HepG2 (cell line): ENCODE results near the gene ZDHHC8. TPM values are rescaled to one million over a fixed set of nuclear protein-coding genes. Genes with fewer than 3 reads are reported as not detected.

Experiments
- ATAC-seq: fragments of 200-7000 bp; cut with Tn5 transposase; 3 replicates; pipeline ENCODE4 v1.9.1; 2020; ENCODE audit warnings: mild to moderate bottlenecking, moderate library complexity
- BruUV-seq: library from RNA; stranded (reverse); fragments of 400-500 nt; replicated peaks from 2 replicates; lab custom pipeline; 2021; lab: Mats Ljungman, UMichigan
- CTCF ChIA-PET: fragments of 300-600 bp; formaldehyde crosslinking; extraction: SDS; loops from one replicate; lab custom pipeline; 2021; ENCODE audit warnings: low total read pairs, inconsistent platforms, low intra/inter-chr PET ratio; lab: Yijun Ruan, JAX
- POLR2A ChIA-PET: fragments of 350-600 bp; sonication (Branson Sonifier 250); formaldehyde crosslinking; loops from one replicate; lab custom pipeline; 2020; ENCODE audit warnings: antibody characterized with exemption, inconsistent platforms; lab: Yijun Ruan, JAX
- DNase-seq: peaks from one replicate; pipeline ENCODE4 v3.0.0-alpha.2; 2015; ENCODE audit warnings: low spot score
- FAIRE-seq: peaks from 3 replicates; lab custom pipeline; 2011; peaks lifted over from hg19 to GRCh38; lab: Jason Lieb, UNC
- H2AFZ ChIP-seq: one replicate; pipeline ENCODE4 v1.6.1; 2011; ENCODE audit warnings: low read length, inconsistent platforms
- H3K27ac ChIP-seq: fragments of 300-600 bp; 3 replicates; pipeline ENCODE4 v1.8.0; 2011; ENCODE audit warnings: mixed run types, mild to moderate bottlenecking, mixed read lengths, low read length, inconsistent platforms; ENCODE audit not compliant: insufficient read depth; ENCODE audit errors: extremely low read length
- H3K27me3 ChIP-seq, 2 experiments: fragments of 200-600 bp in 1 of 2; 2 replicates in 1 of 2; 3 replicates in 1 of 2; pipeline versions ENCODE4 v1.6.0 to v1.8.0; 2011; ENCODE audit warnings: low read length in 2 of 2, mild to moderate bottlenecking in 2 of 2, moderate library complexity in 2 of 2, inconsistent platforms in 1 of 2; ENCODE audit not compliant: insufficient read depth in 2 of 2, control insufficient read depth in 1 of 2
- H3K36me3 ChIP-seq, 2 experiments: fragments of 200-600 bp in 1 of 2; replicated peaks in 1 of 2; 2 replicates in 1 of 2; 3 replicates in 1 of 2; pipeline versions ENCODE4 v1.5.1 to v1.8.0; 2011; ENCODE audit warnings: low read length in 2 of 2, inconsistent platforms in 1 of 2; ENCODE audit not compliant: insufficient read depth in 2 of 2, control insufficient read depth in 1 of 2
- H3K4me1 ChIP-seq: 2 replicates; pipeline ENCODE4 v1.5.1; 2012; ENCODE audit warnings: low read length, inconsistent platforms; ENCODE audit not compliant: insufficient read depth
- H3K4me2 ChIP-seq: 2 replicates; pipeline ENCODE4 v1.6.0; 2011; ENCODE audit warnings: low read depth, low read length, inconsistent platforms
- H3K4me3 ChIP-seq, 3 experiments: fragments of 200-600 bp in 1 of 3; sonication (generic), shearing (Covaris generic) in 1 of 3; replicated peaks in 1 of 3; 2 replicates each; pipeline ENCODE4 v1.5.1; 2011 to 2016; ENCODE audit warnings: low read length in 3 of 3, inconsistent platforms in 2 of 3, low read depth in 2 of 3, mild to moderate bottlenecking in 2 of 3, control low read depth in 1 of 3, mixed read lengths in 1 of 3; ENCODE audit not compliant: insufficient read depth in 1 of 3
- H3K79me2 ChIP-seq: one replicate; pipeline ENCODE4 v1.6.1; 2011; ENCODE audit warnings: low read length, inconsistent platforms; ENCODE audit not compliant: insufficient read depth
- H3K9ac ChIP-seq: 2 replicates; pipeline ENCODE4 v1.6.0; 2011; ENCODE audit warnings: mild to moderate bottlenecking, low read depth, low read length, inconsistent platforms; ENCODE audit not compliant: insufficient read depth
- H3K9me3 ChIP-seq: 2 replicates; pipeline ENCODE4 v1.5.1; 2012; ENCODE audit warnings: mild to moderate bottlenecking, low read length
- H4K20me1 ChIP-seq: 2 replicates; pipeline ENCODE4 v1.6.0; 2011; ENCODE audit warnings: inconsistent platforms, mild to moderate bottlenecking, low read length, moderate library complexity; ENCODE audit not compliant: insufficient read depth
- CHCHD3 ChIP-seq: sonication (generic); formaldehyde crosslinking; IDR thresholded peaks from 2 replicates; pipeline ENCODE4 v1.8.0; 2022; ENCODE audit warnings: mild to moderate bottlenecking, missing genetic modification reagents, moderate library complexity
- HOXA3 ChIP-seq: sonication (generic); formaldehyde crosslinking; IDR thresholded peaks from 2 replicates; pipeline ENCODE4 v1.5.0; 2020; ENCODE audit warnings: missing genetic modification reagents
- KLF6 ChIP-seq: IDR thresholded peaks from 2 replicates; pipeline ENCODE4 v1.8.0; 2016; ENCODE audit warnings: missing biosample characterization, missing genetic modification reagents
- MAZ ChIP-seq, 2 experiments: sonication (generic) in 1 of 2; formaldehyde crosslinking in 1 of 2; IDR thresholded peaks; 2 replicates each; pipeline versions ENCODE4 v1.5.0 to v1.6.1; 2012 to 2020; ENCODE audit warnings: low read depth in 2 of 2, mild to moderate bottlenecking in 2 of 2, borderline replicate concordance in 1 of 2, improper control_type of control experiment in 1 of 2, low read length in 1 of 2, missing genetic modification reagents in 1 of 2, moderate library complexity in 1 of 2
- RBM39 ChIP-seq: fragments of 200-400 bp; formaldehyde crosslinking; IDR thresholded peaks from one replicate; pipeline ENCODE4 v1.6.1; 2018; ENCODE audit warnings: antibody characterized with exemption, mild to moderate bottlenecking, low read depth, low read length; ENCODE audit not compliant: poor library complexity, severe bottlenecking
- RXRA ChIP-seq: sonication (generic); formaldehyde crosslinking; IDR thresholded peaks from 2 replicates; pipeline ENCODE4 v1.5.1; 2020; ENCODE audit warnings: missing genetic modification reagents
- ZNF280B ChIP-seq: sonication (generic); formaldehyde crosslinking; IDR thresholded peaks from 2 replicates; pipeline ENCODE4 v1.5.0; 2020; ENCODE audit warnings: missing genetic modification reagents, mild to moderate bottlenecking, borderline replicate concordance
- ZNF556 ChIP-seq: sonication (generic); formaldehyde crosslinking; IDR thresholded peaks from 2 replicates; pipeline ENCODE4 v1.4.0; 2020; ENCODE audit warnings: mild to moderate bottlenecking, missing genetic modification reagents, borderline replicate concordance
- WGBS: methylation state at CpG from one replicate; pipeline ENCODE4 v1.1.6; 2017; ENCODE audit warnings: low lambda C conversion rate; 5-methylcytosine and 5-hydroxymethylcytosine counted together
- in situ Hi-C: cut with HindIII; loops from 2 replicates; pipeline ENCODE4 v1.10.0; 2017; ENCODE audit warnings: low pct_unique_long_range_greater_than_20kb; ENCODE audit not compliant: extremely low pct_ligation_motif_present
- intact Hi-C: fragments of 100-400 bp; cut with micrococcal nuclease; formaldehyde crosslinking; loops from one replicate; pipeline ENCODE4 v1.10.0; 2022; ENCODE audit not compliant: unreplicated experiment
- polyA plus RNA-seq, 8 experiments: library from polyadenylated mRNA; depleted of rRNA in 3 of 8; stranded (reverse) in 7 of 8; unstranded in 1 of 8; fragments of >200 nt; fragmentation: Illumina TruSeq in 4 of 8; extraction: Trizol in 4 of 8; gene quantifications; 2 replicates each; pipeline versions ENCODE4 v1.2.1 to v1.2.3, GENCODE V29; 2011 to 2016; ENCODE audit warnings: low read depth in 4 of 8, missing spikeins in 1 of 8, mixed read lengths in 1 of 8; ENCODE audit not compliant: insufficient read depth in 1 of 8
- total RNA-seq, 5 experiments: library from RNA; depleted of rRNA; stranded (reverse); fragments of >200 nt; fragmentation: Illumina TruSeq; extraction: Trizol; gene quantifications; 2 replicates each; pipeline ENCODE4 v1.2.3, GENCODE V29; 2016; ENCODE audit warnings: low read depth in 1 of 5

Gene ZDHHC8
- total and polyA plus RNA-seq, 2 of the 13 experiments (the other 11 are each of a cell fraction or from before 2014, with no cell fraction given): 7.5 to 21.3 TPM

- CTCF ChIA-PET: interaction anchor here (0.8 kb wide), 1 partner anchor 159 kb away, joined by 4 read pairs; no protein-coding TSS in a partner anchor
- H3K4me1 ChIP-seq: peaks cover 45% of the 10 kb centered on the region
- peak overlapping the region; percentile 61 for H3K27ac ChIP-seq
Measured at GRCh38 chr22:20129747-20130014, 1.9 kb upstream of the ZDHHC8 start.

GRCh38 chr22:20130319-20130718 lies 1.3 kb upstream of the ZDHHC8 start:
- Histone ChIP-seq H3K79me2 (peaks cover 11% of the 10 kb centered on the region), H4K20me1 (peaks cover 3% of the 10 kb centered on the region; the same call in 1 of the 2 replicates), H3K9ac (no peak overlapping the region), H3K4me1 (peaks cover 45% of the 10 kb centered on the region), H3K9me3 (no peaks in the 10 kb centered on the region), H3K27ac (no peak overlapping the region), H3K36me3 (peaks cover 10 to 23% of the 10 kb centered on the region in 2 experiments), H3K27me3 (no peaks in the 10 kb centered on the region), H3K4me2 (peak overlapping the region; percentile 88), H2AFZ (no peak overlapping the region), H3K4me3 (peak overlapping the region; percentile 73 to 86 (median 84); a peak in 4 of 6 replicates)
- in situ Hi-C loops (no loop called here), intact Hi-C loops (no loop called here)
- FAIRE-seq: no peak
- peak; percentile 22 for ATAC-seq
- CTCF ChIA-PET: no interaction called here
- 0% methylated on average over 1 of the region's 3 CpGs for WGBS
- DNase-seq: no peak
- POLR2A ChIA-PET: interaction anchor here (1.2 kb wide), 2 partner anchors 13 to 161 kb away, joined by 3 to 4 read pairs; partner anchors contain the start of gene TRMT2A
- BruUV-seq: no TSS peak
- 0 out of 2 replicates have a peak, but pooled peaks have one; percentile 20 for TF ChIP-seq HOXA3
- TF ChIP-seq ZNF280B: 0 out of 2 replicates have a peak, but pooled peaks have one; percentile 41
- TF ChIP-seq RBM39: peak; percentile 11
- TF ChIP-seq ZNF556: no peak

More at GRCh38 chr22:20129747-20130014, 1.9 kb upstream of the ZDHHC8 start:
- intact Hi-C loops: loop anchor here (1.0 kb wide), 1 partner anchor 12 kb away; the partner anchor contains the start of gene TRMT2A
- Histone ChIP-seq H2AFZ (no peak overlapping the region), H3K79me2 (peaks cover 11% of the 10 kb centered on the region), H3K9me3 (no peaks in the 10 kb centered on the region), H3K9ac (peak overlapping the region; percentile 28; the same call in 1 of the 2 replicates), H4K20me1 (peaks cover 4% of the 10 kb centered on the region; the same call in 1 of the 2 replicates), H3K27me3 (no peaks in the 10 kb centered on the region), H3K4me2 (peak overlapping the region; percentile 88), H3K36me3 (peaks cover 10 to 29% of the 10 kb centered on the region in 2 experiments), H3K4me3 (peak overlapping the region in 1 of 3 experiments; percentile 51; a peak in 1 of 6 replicates)
- DNase-seq (no peak), ATAC-seq (no peak), FAIRE-seq (no peak)
- TF ChIP-seq KLF6 (CRISPR knock-in tag) (no peak), RXRA (0 out of 2 replicates have a peak, but pooled peaks have one; percentile 8), MAZ (IDR thresholded peaks at IDR 0.05; ENCODE audit: borderline replicate concordance, low read depth, low read length) (no peak), MAZ (CRISPR knock-in tag; IDR thresholded peaks at IDR 0.05; ENCODE audit: low read depth) (0 out of 2 replicates have a peak, but pooled peaks have one; percentile 6), CHCHD3 (no peak)
- 50% methylated on average over 3 of the region's 3 CpGs for WGBS
- no TSS peak for BruUV-seq
- POLR2A ChIA-PET: interaction anchor here (1.3 to 2.1 kb wide), 3 partner anchors 10 to 16 kb away, joined by 3 to 15 read pairs (median 5); partner anchors contain the start of gene TRMT2A
- in situ Hi-C loops: no loop called here
